ENCODE measurements around the gene DGKZ. TPM values are rescaled to one million over a fixed set of nuclear protein-coding genes. Genes with fewer than 3 reads are reported as not detected.
"Not testable (repeated sequence)": the region's sequence is repeated elsewhere in the genome, so short reads cannot be mapped to it uniquely, and the experiment has no call there.

Gene DGKZ
- total RNA-seq, result 100 to 1,000 TPM; 151 to 152 TPM

GRCh38 chr11:46346886-46347636, at the start of gene DGKZ:
DGKZ (plus strand) TSS chr11:46347463; CDS start chr11:46347660, 197 bp downstream.
- peaks cover 31% of the 10 kb centered on the region for H3K36me3 Mint-ChIP-seq (ENCODE audit: low read depth)
- peak; percentile 88 for DNase-seq
- CTCF ChIA-PET, result interaction anchor here (1.1 to 17.2 kb wide), 6 partner anchors 15 to 108 kb away, joined by 3 to 381 read pairs (median 17); no protein-coding TSS in a partner anchor
- H3K27ac Mint-ChIP-seq, result peak within 1 kb of the TSS; percentile 92
- ATAC-seq, result peak; percentile 73
- POLR2A ChIA-PET, result interaction anchor here (0.6 kb wide), 1 partner anchor 11 kb away, joined by 3 read pairs; no protein-coding TSS in a partner anchor
- peak within 1 kb of the TSS; percentile 82 for H3K4me3 Mint-ChIP-seq
- H3K27me3 Mint-ChIP-seq (ENCODE audit: low read depth), result peaks cover 7% of the 10 kb centered on the region
- H3K9me3 Mint-ChIP-seq (ENCODE audit: insufficient read depth), result no peaks in the 10 kb centered on the region
- peaks cover 75% of the 10 kb centered on the region for H3K4me1 Mint-ChIP-seq (ENCODE audit: low read depth)

GRCh38 chr11:46298699-46299433, 48.4 kb upstream of the DGKZ start:
- ATAC-seq, result no peak
- no peak for DNase-seq
- CTCF ChIA-PET, result interaction anchor here (1.9 to 4.5 kb wide), 3 partner anchors 9 to 60 kb away, joined by 6 to 45 read pairs (median 10); no protein-coding TSS in a partner anchor
- Mint-ChIP-seq H3K9me3 (ENCODE audit: insufficient read depth) (no peaks in the 10 kb centered on the region), H3K27me3 (ENCODE audit: low read depth) (peaks cover 21% of the 10 kb centered on the region), H3K4me3 (no peak overlapping the region), H3K36me3 (ENCODE audit: low read depth) (no peaks in the 10 kb centered on the region), H3K4me1 (ENCODE audit: low read depth) (peaks cover 7% of the 10 kb centered on the region), H3K27ac (no peak overlapping the region)
- POLR2A ChIA-PET, result interaction anchor here (0.9 kb wide), 1 partner anchor 49 kb away, joined by 4 read pairs; no protein-coding TSS in a partner anchor

GRCh38 chr11:46299451-46299961, 47.8 kb upstream of the DGKZ start:
- ATAC-seq, result no peak
- Mint-ChIP-seq H3K4me3 (no peak overlapping the region), H3K27me3 (ENCODE audit: low read depth) (peaks cover 21% of the 10 kb centered on the region), H3K9me3 (ENCODE audit: insufficient read depth) (no peaks in the 10 kb centered on the region), H3K36me3 (ENCODE audit: low read depth) (no peaks in the 10 kb centered on the region), H3K27ac (no peak overlapping the region), H3K4me1 (ENCODE audit: low read depth) (peaks cover 7% of the 10 kb centered on the region)
- CTCF ChIA-PET, result interaction anchor here (1.9 to 2.0 kb wide), 2 partner anchors 14 to 61 kb away, joined by 6 to 10 read pairs; no protein-coding TSS in a partner anchor
- no peak for DNase-seq
- POLR2A ChIA-PET, result interaction anchor here (0.9 kb wide), 1 partner anchor 50 kb away, joined by 4 read pairs; no protein-coding TSS in a partner anchor

GRCh38 chr11:46300270-46300669, 47.0 kb upstream of the DGKZ start:
- H3K27ac Mint-ChIP-seq, result no peak overlapping the region
- DNase-seq (no peak), ATAC-seq (no peak)
- no peaks in the 10 kb centered on the region for H3K9me3 Mint-ChIP-seq (ENCODE audit: insufficient read depth)
- ChIA-PET CTCF (interaction anchor here (1.9 to 2.0 kb wide), 2 partner anchors 14 to 61 kb away, joined by 6 to 10 read pairs; no protein-coding TSS in a partner anchor), POLR2A (no interaction called here)
- H3K36me3 Mint-ChIP-seq (ENCODE audit: low read depth), result no peaks in the 10 kb centered on the region
- peaks cover 19% of the 10 kb centered on the region for H3K27me3 Mint-ChIP-seq (ENCODE audit: low read depth)
- peaks cover 7% of the 10 kb centered on the region for H3K4me1 Mint-ChIP-seq (ENCODE audit: low read depth)
- no peak overlapping the region for H3K4me3 Mint-ChIP-seq

DNA sequence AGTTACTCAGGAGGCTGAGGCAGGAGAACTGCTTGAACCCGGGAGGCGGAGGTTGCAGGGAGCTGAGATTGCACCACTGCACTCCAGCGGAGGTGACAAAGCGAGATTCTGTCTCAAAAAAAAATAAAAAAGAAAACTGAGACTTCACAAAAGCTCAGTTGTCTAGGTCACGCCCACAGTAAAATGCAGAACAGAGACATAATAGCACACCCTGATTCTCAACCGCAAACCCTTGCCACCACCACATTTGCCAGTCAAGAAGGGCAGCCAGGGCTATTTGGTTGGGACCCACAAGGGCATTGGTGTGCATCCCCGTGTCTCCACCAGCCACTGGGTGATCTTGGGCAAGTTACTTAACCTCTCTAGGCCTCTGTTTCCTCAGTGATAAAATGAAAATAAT, 44.4 kb upstream of the DGKZ start:
- no peak overlapping the region for H3K4me3 Mint-ChIP-seq
- no peak overlapping the region for H3K27ac Mint-ChIP-seq
- no peaks in the 10 kb centered on the region for H3K36me3 Mint-ChIP-seq (ENCODE audit: low read depth)
- ChIA-PET CTCF (interaction anchor here (0.8 kb wide), 1 partner anchor 11 kb away, joined by 3 read pairs; no protein-coding TSS in a partner anchor), POLR2A (no interaction called here)
- ATAC-seq, result no peak
- no peaks in the 10 kb centered on the region for H3K9me3 Mint-ChIP-seq (ENCODE audit: insufficient read depth)
- no peak for DNase-seq
- peaks cover 10% of the 10 kb centered on the region for H3K27me3 Mint-ChIP-seq (ENCODE audit: low read depth)
- peaks cover 2% of the 10 kb centered on the region for H3K4me1 Mint-ChIP-seq (ENCODE audit: low read depth)

DNA sequence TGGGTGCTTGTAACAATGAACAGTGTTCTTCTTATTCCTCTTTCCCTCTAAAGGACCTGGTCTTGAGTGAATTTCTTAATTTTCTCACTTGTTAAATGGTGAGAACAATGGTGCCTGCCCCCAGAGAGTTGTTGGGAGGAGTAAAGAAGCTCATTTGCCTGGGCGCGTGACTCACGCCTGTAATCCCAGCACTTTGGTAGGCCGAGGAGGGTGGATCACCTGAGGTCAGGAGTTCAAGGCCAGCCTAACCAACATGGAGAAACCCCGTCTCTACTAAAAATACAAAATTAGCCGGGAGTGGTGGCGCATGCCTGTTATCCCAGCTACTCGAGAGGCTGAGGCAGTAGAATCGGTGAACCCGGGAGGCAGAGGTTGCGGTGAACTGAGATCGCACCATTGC, 43.2 kb upstream of the DGKZ start:
- H3K4me1 Mint-ChIP-seq (ENCODE audit: low read depth); DNase-seq: not testable (repeated sequence)
- POLR2A ChIA-PET, result interaction anchor here (0.5 kb wide), 1 partner anchor 188 kb away, joined by 5 read pairs; no protein-coding TSS in a partner anchor

DNA sequence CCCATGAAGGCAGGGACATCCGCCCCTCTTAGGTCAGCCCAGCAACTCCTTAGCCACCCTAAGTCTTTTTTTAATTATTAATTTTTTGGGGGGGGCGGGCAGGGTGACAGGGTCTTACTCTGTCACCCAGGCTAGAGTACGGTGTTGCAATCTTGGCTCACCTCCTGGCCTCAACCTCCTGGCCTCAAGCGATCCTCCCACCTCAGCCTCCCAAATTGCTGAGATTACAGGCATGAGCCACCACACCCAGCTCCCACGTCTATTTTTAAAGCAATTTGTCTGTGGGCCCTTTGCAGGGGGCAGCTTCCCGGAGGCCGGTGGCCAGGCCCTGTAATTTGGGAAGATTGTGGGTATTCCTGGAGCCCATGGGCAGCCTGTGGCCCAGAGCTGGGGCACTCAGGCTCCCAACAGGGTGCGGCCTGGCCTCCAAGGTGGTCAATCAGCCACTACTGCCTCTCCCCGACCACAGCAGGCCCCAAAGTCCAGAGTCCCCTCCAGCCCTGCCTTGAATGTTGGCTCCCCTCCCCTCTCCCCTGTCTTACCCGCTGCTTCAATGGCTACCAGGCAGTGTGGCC, 42.6 kb upstream of the DGKZ start:
- POLR2A ChIA-PET, result no interaction called here
- no peak overlapping the region for H3K27ac Mint-ChIP-seq
- H3K27me3 Mint-ChIP-seq (ENCODE audit: low read depth), result peaks cover 4% of the 10 kb centered on the region

More for the DNA sequence above, 43.2 kb upstream of the DGKZ start:
- H3K27me3 Mint-ChIP-seq (ENCODE audit: low read depth); H3K36me3 Mint-ChIP-seq (ENCODE audit: low read depth); H3K4me3 Mint-ChIP-seq; H3K9me3 Mint-ChIP-seq (ENCODE audit: insufficient read depth); H3K27ac Mint-ChIP-seq; ATAC-seq: not testable (repeated sequence)
- CTCF ChIA-PET, result interaction anchor here (1.0 to 1.7 kb wide), 3 partner anchors 8 to 65 kb away, joined by 3 to 7 read pairs (median 3); no protein-coding TSS in a partner anchor

GRCh38 chr11:46305295-46305694, 42.0 kb upstream of the DGKZ start:
- ChIA-PET CTCF (no interaction called here), POLR2A (interaction anchor here (0.6 kb wide), 1 partner anchor 56 kb away, joined by 3 read pairs; no protein-coding TSS in a partner anchor)
- Mint-ChIP-seq H3K4me3 (no peak overlapping the region), H3K9me3 (ENCODE audit: insufficient read depth) (no peaks in the 10 kb centered on the region), H3K27me3 (ENCODE audit: low read depth) (peaks cover 3% of the 10 kb centered on the region), H3K27ac (no peak overlapping the region), H3K4me1 (ENCODE audit: low read depth) (peaks cover 16% of the 10 kb centered on the region), H3K36me3 (ENCODE audit: low read depth) (no peaks in the 10 kb centered on the region)
- ATAC-seq (no peak), DNase-seq (no peak)

More for the DNA sequence above, 42.6 kb upstream of the DGKZ start:
- no peak for ATAC-seq
- Mint-ChIP-seq H3K9me3 (ENCODE audit: insufficient read depth) (no peaks in the 10 kb centered on the region), H3K4me3 (no peak overlapping the region), H3K36me3 (ENCODE audit: low read depth) (no peaks in the 10 kb centered on the region), H3K4me1 (ENCODE audit: low read depth) (peaks cover 11% of the 10 kb centered on the region)
- CTCF ChIA-PET, result interaction anchor here (1.0 to 1.7 kb wide), 3 partner anchors 9 to 65 kb away, joined by 3 to 7 read pairs (median 3); no protein-coding TSS in a partner anchor
- DNase-seq, result no peak

DNA sequence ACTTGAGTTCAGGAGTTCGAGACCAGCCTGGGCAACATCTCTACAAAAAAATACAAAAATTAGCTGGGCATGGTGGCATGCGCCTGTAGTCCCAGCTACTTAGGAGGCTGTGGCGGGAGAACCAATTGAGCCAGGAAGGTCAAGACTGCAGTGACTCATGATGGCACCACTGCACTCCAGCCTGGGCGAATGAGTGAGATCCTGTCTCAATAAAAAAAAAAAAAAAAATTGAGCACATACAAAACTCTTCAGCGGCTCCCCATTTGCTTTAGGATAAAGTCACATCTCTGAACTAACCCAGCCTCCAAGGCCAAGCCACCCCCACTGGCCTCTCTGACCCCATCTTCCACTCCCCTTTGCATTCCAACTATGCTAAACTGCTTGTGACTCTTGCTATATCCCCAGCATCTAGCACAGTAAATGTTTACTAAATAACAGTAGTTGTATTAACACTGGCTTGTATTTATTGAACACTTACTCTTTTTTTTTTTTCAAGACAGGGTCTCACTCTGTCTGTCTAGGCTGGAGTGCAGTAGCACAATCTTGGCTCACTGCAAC, 40.9 kb upstream of the DGKZ start:
- Mint-ChIP-seq H3K4me3 (no peak overlapping the region), H3K36me3 (ENCODE audit: low read depth) (no peaks in the 10 kb centered on the region), H3K27ac (peak overlapping the region; percentile 12), H3K27me3 (ENCODE audit: low read depth) (peaks cover 3% of the 10 kb centered on the region), H3K4me1 (ENCODE audit: low read depth) (peaks cover 16% of the 10 kb centered on the region), H3K9me3 (ENCODE audit: insufficient read depth) (no peaks in the 10 kb centered on the region)
- CTCF ChIA-PET, result interaction anchor here (1.0 to 14.1 kb wide), 7 partner anchors 9 to 181 kb away, joined by 3 to 366 read pairs (median 37); partner anchors contain the start of gene CREB3L1
- ATAC-seq, result no peak
- DNase-seq, result no peak
- POLR2A ChIA-PET, result no interaction called here

- H3K4me3 Mint-ChIP-seq, result no peak overlapping the region
- POLR2A ChIA-PET, result no interaction called here
- H3K27me3 Mint-ChIP-seq (ENCODE audit: low read depth), result peaks cover 3% of the 10 kb centered on the region
- CTCF ChIA-PET, result interaction anchor here (1.0 to 14.1 kb wide), 13 partner anchors 8 to 222 kb away, joined by 3 to 366 read pairs (median 10); partner anchors contain the start of gene CREB3L1
- ATAC-seq, result no peak
- H3K27ac Mint-ChIP-seq, result no peak overlapping the region
- no peak for DNase-seq
- peaks cover 16% of the 10 kb centered on the region for H3K4me1 Mint-ChIP-seq (ENCODE audit: low read depth)
- H3K36me3 Mint-ChIP-seq (ENCODE audit: low read depth), result no peaks in the 10 kb centered on the region
- H3K9me3 Mint-ChIP-seq (ENCODE audit: insufficient read depth), result no peaks in the 10 kb centered on the region
Observed at GRCh38 chr11:46307369-46307768, 39.9 kb upstream of the DGKZ start.
